GM12878 (cell line): ENCODE data around the gene ERMARD. TPM values are rescaled to one million over a fixed set of nuclear protein-coding genes. Genes with fewer than 3 reads are reported as not detected.

ENCODE experiments used
- ATAC-seq: fragments of 200-7000 bp; cut with Tn5 transposase; 3 replicates; pipeline ENCODE4 v1.9.1; 2020; ENCODE audit warnings: mild to moderate bottlenecking, moderate library complexity
- BruUV-seq: library from RNA; stranded (reverse); fragments of 400-500 nt; replicated peaks from 2 replicates; lab custom pipeline; 2021; lab: Mats Ljungman, UMichigan
- CTCF ChIA-PET: fragments of 300-600 bp; sonication (Branson Sonifier 250); formaldehyde crosslinking; extraction: SDS; loops from one replicate; lab custom pipeline; 2021; ENCODE audit warnings: inconsistent platforms; lab: Yijun Ruan, JAX
- POLR2A ChIA-PET: fragments of 350-600 bp; formaldehyde crosslinking; extraction: SDS; loops from one replicate; lab custom pipeline; 2021; ENCODE audit warnings: inconsistent platforms; lab: Charles Lee
- RAD21 ChIA-PET: fragments of 300-600 bp; sonication (Branson Sonifier 250); formaldehyde crosslinking; loops from one replicate; lab custom pipeline; 2023; ENCODE audit warnings: antibody characterized with exemption; ENCODE audit not compliant: unreplicated experiment; lab: Charles Lee
- SMC1A ChIA-PET: fragments of 300-600 bp; sonication (Branson Sonifier 250); formaldehyde crosslinking; loops from one replicate; lab custom pipeline; 2023; ENCODE audit not compliant: unreplicated experiment, uncharacterized antibody; lab: Charles Lee
- DNase-seq: peaks from one replicate; pipeline ENCODE4 v3.0.0-alpha.2; 2011; ENCODE audit warnings: low read depth, low spot score
- FAIRE-seq: peaks from 3 replicates; lab custom pipeline; 2011; peaks lifted over from hg19 to GRCh38; lab: Jason Lieb, UNC
- H2AFZ ChIP-seq: 2 replicates; pipeline ENCODE4 v1.6.0; 2011; ENCODE audit warnings: low read depth, low read length, control low read depth; ENCODE audit not compliant: control insufficient read depth
- H3K27ac ChIP-seq: 2 replicates; pipeline ENCODE4 v1.5.1; 2011; ENCODE audit warnings: control low read depth; ENCODE audit not compliant: control insufficient read depth, insufficient read depth
- H3K27me3 ChIP-seq, 2 experiments: replicated peaks in 1 of 2; 2 replicates each; pipeline versions ENCODE4 v1.6.0 to v1.6.1; 2011; ENCODE audit warnings: low read length in 1 of 2; ENCODE audit not compliant: control insufficient read depth in 2 of 2, insufficient read depth in 2 of 2
- H3K36me3 ChIP-seq, 2 experiments: 2 replicates each; pipeline ENCODE4 v1.5.1; 2011; ENCODE audit warnings: low read length in 1 of 2; ENCODE audit not compliant: control insufficient read depth in 2 of 2, insufficient read depth in 2 of 2
- H3K4me1 ChIP-seq: 2 replicates; pipeline ENCODE4 v1.6.1; 2011; ENCODE audit warnings: mild to moderate bottlenecking, low read length, moderate library complexity, mixed read lengths; ENCODE audit not compliant: control insufficient read depth, insufficient read depth
- H3K4me2 ChIP-seq: 2 replicates; pipeline ENCODE4 v1.6.0; 2011; ENCODE audit warnings: control low read depth; ENCODE audit not compliant: control insufficient read depth, insufficient read depth
- H3K4me3 ChIP-seq: fragments of 200-600 bp; sonication (generic); 2 replicates; pipeline ENCODE4 v1.5.1; 2016
- H3K79me2 ChIP-seq: 2 replicates; pipeline ENCODE4 v1.6.0; 2011; ENCODE audit warnings: low read length; ENCODE audit not compliant: control insufficient read depth, insufficient read depth
- H3K9ac ChIP-seq: 2 replicates; pipeline ENCODE4 v1.8.0; 2011; ENCODE audit warnings: low read length, control low read depth, mixed read lengths; ENCODE audit not compliant: control insufficient read depth, insufficient read depth
- H3K9me3 ChIP-seq: replicated peaks from 3 replicates; pipeline ENCODE4 v1.5.1; 2011; ENCODE audit warnings: mild to moderate bottlenecking, low read length; ENCODE audit not compliant: control insufficient read depth, insufficient read depth
- H4K20me1 ChIP-seq: 2 replicates; pipeline ENCODE4 v1.6.0; 2011; ENCODE audit not compliant: control insufficient read depth, insufficient read depth
- BCL3 ChIP-seq: IDR thresholded peaks from 2 replicates; pipeline ENCODE4 v1.6.1; 2011; ENCODE audit warnings: borderline replicate concordance, low read depth, mild to moderate bottlenecking, moderate library complexity, low read length; ENCODE audit not compliant: insufficient read depth, poor library complexity, severe bottlenecking
- CBFB ChIP-seq: IDR thresholded peaks from 2 replicates; pipeline ENCODE4 v1.6.1; 2016; ENCODE audit warnings: antibody characterized with exemption, low read depth
- CEBPB ChIP-seq, 2 experiments: fragments of 150-350 bp in 1 of 2; IDR thresholded peaks; 2 replicates each; pipeline ENCODE4 v1.6.1; 2012 to 2014; ENCODE audit warnings: low read depth in 2 of 2, low read length in 2 of 2, borderline replicate concordance in 1 of 2, inconsistent platforms in 1 of 2
- EGR1 ChIP-seq, 2 experiments: IDR thresholded peaks; 1 replicate in 1 of 2; 2 replicates in 1 of 2; pipeline ENCODE4 v1.6.1; 2011 to 2012; ENCODE audit warnings: low read depth in 2 of 2, low read length in 2 of 2, borderline replicate concordance in 1 of 2, mild to moderate bottlenecking in 1 of 2, moderate library complexity in 1 of 2
- JUND ChIP-seq: IDR thresholded peaks from 2 replicates; pipeline ENCODE4 v1.6.1; 2012; ENCODE audit warnings: low read depth, mild to moderate bottlenecking, low read length, improper control_type of control experiment, moderate library complexity
- LARP7 ChIP-seq: fragments of 450-650 bp; IDR thresholded peaks from 2 replicates; pipeline ENCODE4 v1.6.1; 2017; ENCODE audit warnings: mild to moderate bottlenecking
- MYB ChIP-seq: fragments of 150-350 bp; IDR thresholded peaks from 2 replicates; pipeline ENCODE4 v1.6.1; 2014; ENCODE audit warnings: mild to moderate bottlenecking, low read depth, low read length, borderline replicate concordance
- NBN ChIP-seq: fragments of 450-650 bp; IDR thresholded peaks from 2 replicates; pipeline ENCODE4 v1.6.1; 2016
- POLR2A ChIP-seq: IDR thresholded peaks from 2 replicates; pipeline ENCODE4 v1.6.1; 2011; ENCODE audit warnings: low read depth, mild to moderate bottlenecking, low read length
- RELB ChIP-seq: fragments of 450-650 bp; IDR thresholded peaks from 2 replicates; pipeline ENCODE4 v1.6.1; 2017; ENCODE audit warnings: low read depth, mild to moderate bottlenecking, moderate library complexity
- SMC3 ChIP-seq: IDR thresholded peaks from 2 replicates; pipeline ENCODE4 v1.6.1; 2011; ENCODE audit warnings: low read length, improper control_type of control experiment, borderline replicate concordance
- SRF ChIP-seq, 2 experiments: IDR thresholded peaks; 2 replicates each; pipeline ENCODE4 v1.6.1; 2011; ENCODE audit warnings: low read depth in 2 of 2, low read length in 2 of 2, mild to moderate bottlenecking in 1 of 2, moderate library complexity in 1 of 2
- USF1 ChIP-seq: IDR thresholded peaks from 2 replicates; pipeline ENCODE4 v1.6.1; 2011; ENCODE audit warnings: borderline replicate concordance, low read depth, mild to moderate bottlenecking, moderate library complexity, mixed read lengths, low read length; ENCODE audit not compliant: insufficient read depth; ENCODE audit errors: extremely low read length
- ZNF207 ChIP-seq: fragments of 450-650 bp; IDR thresholded peaks from 2 replicates; pipeline ENCODE4 v1.6.1; 2014; ENCODE audit warnings: antibody characterized with exemption, mild to moderate bottlenecking, borderline replicate concordance
- ZNF217 ChIP-seq: fragments of 450-650 bp; IDR thresholded peaks from 2 replicates; pipeline ENCODE4 v1.6.1; 2017; ENCODE audit warnings: antibody characterized with exemption, mild to moderate bottlenecking
- WGBS: methylation state at CpG from one replicate; pipeline ENCODE4 v1.1.6; 2016; ENCODE audit warnings: low lambda C conversion rate; ENCODE audit not compliant: insufficient replicate concordance, insufficient coverage; ENCODE audit errors: missing lambda C conversion rate; 5-methylcytosine and 5-hydroxymethylcytosine counted together
- in situ Hi-C: fragments of 300-500 bp; cut with MboI; formaldehyde crosslinking; loops from 9 replicates; pipeline ENCODE4 v1.14.3; 2018; ENCODE audit warnings: mixed read lengths
- intact Hi-C: fragments of 100-400 bp; cut with micrococcal nuclease; formaldehyde crosslinking; loops from one replicate; pipeline ENCODE4 v1.14.2; 2022; ENCODE audit not compliant: unreplicated experiment
- polyA plus RNA-seq, 11 experiments: library from polyadenylated mRNA; depleted of rRNA in 4 of 11; unstranded in 6 of 11; stranded (reverse) in 5 of 11; fragments of >200 nt; fragmentation: Nextera tagmentation in 4 of 11; fragmentation: Illumina TruSeq in 1 of 11; extraction: Ambion mirVana in 4 of 11; extraction: Trizol in 1 of 11; gene quantifications; 1 replicate in 1 of 11; 2 replicates in 10 of 11; pipeline versions ENCODE4 v1.2.1 to v1.2.3, GENCODE V29; 2011 to 2016; ENCODE audit warnings: inconsistent platforms in 2 of 11, missing spikeins in 2 of 11, low read depth in 1 of 11
- total RNA-seq, 4 experiments: library from RNA; depleted of rRNA in 3 of 4; stranded (reverse); fragments of >200 nt in 3 of 4; fragmentation: Illumina TruSeq in 1 of 4; extraction: Trizol in 1 of 4; gene quantifications; 2 replicates each; pipeline versions ENCODE4 v1.2.1 to v1.2.3, GENCODE V29; 2013 to 2021

Gene ERMARD
- total and polyA plus RNA-seq, 10 of the 15 experiments (the other 5 are each of a cell fraction or from before 2014, with no cell fraction given): 24.4 to 63.3 (median 34.1) TPM

GRCh38 chr6:169789146-169789943 is 37.9 kb downstream of the ERMARD start:
- Histone ChIP-seq H3K27me3 (peaks cover 3 to 4% of the 10 kb centered on the region in 2 experiments), H3K79me2 (no peaks in the 10 kb centered on the region), H2AFZ (peak overlapping the region; percentile 53), H3K4me2 (peak overlapping the region; percentile 78), H3K9me3 (no peaks in the 10 kb centered on the region), H3K4me3 (peak overlapping the region; percentile 13; the same call in 1 of the 2 replicates), H3K27ac (no peak overlapping the region), H3K9ac (no peak overlapping the region), H3K4me1 (peaks cover 4% of the 10 kb centered on the region; the same call in 1 of the 2 replicates), H4K20me1 (no peaks in the 10 kb centered on the region), H3K36me3 (no peaks in the 10 kb centered on the region)
- 58% methylated on average over 24 of the region's 24 CpGs for WGBS
- ChIA-PET SMC1A (interaction anchor here (0.6 to 1.7 kb wide), 6 partner anchors 16 to 752 kb away, joined by 3 to 5 read pairs (median 4); no protein-coding TSS in a partner anchor), POLR2A (interaction anchor here (0.8 kb wide), 1 partner anchor 87 kb away, joined by 3 read pairs; no protein-coding TSS in a partner anchor), CTCF (interaction anchor here (0.8 to 4.2 kb wide), 14 partner anchors 9 to 833 kb away, joined by 3 to 35 read pairs (median 4); no protein-coding TSS in a partner anchor), RAD21 (interaction anchor here (1.8 to 2.2 kb wide), 6 partner anchors 9 to 741 kb away, joined by 5 to 10 read pairs (median 6); no protein-coding TSS in a partner anchor)
- TF ChIP-seq USF1 (no peak), MYB (no peak), EGR1 (IDR thresholded peaks at IDR 0.05; ENCODE audit: borderline replicate concordance in 1 of 2, low read depth in 2 of 2, low read length in 2 of 2) (no peak), CBFB (no peak), BCL3 (no peak), SRF (IDR thresholded peaks at IDR 0.05; ENCODE audit: low read depth in 2 of 2, low read length in 2 of 2) (no peak), ZNF207 (no peak), JUND (no peak), SMC3 (no peak), POLR2A (no peak), ZNF217 (no peak), LARP7 (no peak), CEBPB (IDR thresholded peaks at IDR 0.05; ENCODE audit: borderline replicate concordance in 1 of 2, low read depth in 2 of 2, low read length in 2 of 2) (no peak), RELB (no peak), NBN (no peak)
- in situ Hi-C loops: no loop called here
- intact Hi-C loops: no loop called here
- DNase-seq: no peak
- ATAC-seq: no peak
- no TSS peak for BruUV-seq
- FAIRE-seq: no peak
